Measurements from ENCODE around the gene INKA1.

DNA sequence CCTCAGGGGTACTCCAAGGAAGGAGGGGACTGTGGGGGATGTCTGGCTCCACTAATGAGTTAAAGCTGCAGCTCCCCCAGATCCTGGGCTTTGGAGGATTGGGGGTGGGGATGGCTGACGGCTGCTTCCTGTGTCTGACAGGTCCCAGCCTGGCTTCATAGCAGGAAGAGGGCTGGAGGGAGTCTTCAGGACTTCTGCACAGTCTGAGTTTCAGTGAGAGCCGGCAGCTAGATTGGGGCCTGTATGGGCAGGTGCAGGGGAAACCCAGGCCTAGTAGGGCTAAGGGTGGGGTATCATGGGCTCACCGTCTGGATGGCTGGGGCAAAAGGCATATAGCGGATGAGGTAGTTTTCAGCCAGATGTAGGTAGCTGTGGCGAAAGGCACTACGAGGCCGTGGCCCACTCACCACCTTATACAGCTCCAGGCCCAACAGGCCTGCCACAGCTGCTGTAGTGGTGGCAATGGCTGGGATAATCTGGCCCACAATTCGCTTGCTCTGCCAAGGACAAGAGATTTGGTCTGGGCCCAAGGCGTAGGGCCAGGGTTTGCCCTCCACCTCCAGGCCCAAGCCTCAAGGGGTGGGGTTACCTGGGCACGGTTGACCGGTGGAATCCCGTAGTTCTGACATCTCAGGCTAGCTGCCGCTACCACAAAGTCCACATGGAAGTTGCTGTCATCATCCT lies 4.5 kb downstream of the INKA1 start:
- TF ChIP-seq POLR2AphosphoS5 (IDR thresholded peaks at IDR 0.05) (no peak), POLR2A (IDR thresholded peaks at IDR 0.05) (no peak), EP300 (IDR thresholded peaks at IDR 0.05) (no peak)
- TF ChIP-seq, protein P1, sequence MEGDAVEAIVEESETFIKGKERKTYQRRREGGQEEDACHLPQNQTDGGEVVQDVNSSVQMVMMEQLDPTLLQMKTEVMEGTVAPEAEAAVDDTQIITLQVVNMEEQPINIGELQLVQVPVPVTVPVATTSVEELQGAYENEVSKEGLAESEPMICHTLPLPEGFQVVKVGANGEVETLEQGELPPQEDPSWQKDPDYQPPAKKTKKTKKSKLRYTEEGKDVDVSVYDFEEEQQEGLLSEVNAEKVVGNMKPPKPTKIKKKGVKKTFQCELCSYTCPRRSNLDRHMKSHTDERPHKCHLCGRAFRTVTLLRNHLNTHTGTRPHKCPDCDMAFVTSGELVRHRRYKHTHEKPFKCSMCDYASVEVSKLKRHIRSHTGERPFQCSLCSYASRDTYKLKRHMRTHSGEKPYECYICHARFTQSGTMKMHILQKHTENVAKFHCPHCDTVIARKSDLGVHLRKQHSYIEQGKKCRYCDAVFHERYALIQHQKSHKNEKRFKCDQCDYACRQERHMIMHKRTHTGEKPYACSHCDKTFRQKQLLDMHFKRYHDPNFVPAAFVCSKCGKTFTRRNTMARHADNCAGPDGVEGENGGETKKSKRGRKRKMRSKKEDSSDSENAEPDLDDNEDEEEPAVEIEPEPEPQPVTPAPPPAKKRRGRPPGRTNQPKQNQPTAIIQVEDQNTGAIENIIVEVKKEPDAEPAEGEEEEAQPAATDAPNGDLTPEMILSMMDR (IDR thresholded peaks at IDR 0.05), result no peak

Measured in stomach (tissue), 4 donors.